Measurements from ENCODE around the gene RNF213. TPM values are rescaled to one million over a fixed set of nuclear protein-coding genes. Genes with fewer than 3 reads are reported as not detected.

RNF213 gene
- polyA plus RNA-seq, 1 of the 3 experiments (the other 2 are of a cell fraction), result 57.5 TPM

DNA sequence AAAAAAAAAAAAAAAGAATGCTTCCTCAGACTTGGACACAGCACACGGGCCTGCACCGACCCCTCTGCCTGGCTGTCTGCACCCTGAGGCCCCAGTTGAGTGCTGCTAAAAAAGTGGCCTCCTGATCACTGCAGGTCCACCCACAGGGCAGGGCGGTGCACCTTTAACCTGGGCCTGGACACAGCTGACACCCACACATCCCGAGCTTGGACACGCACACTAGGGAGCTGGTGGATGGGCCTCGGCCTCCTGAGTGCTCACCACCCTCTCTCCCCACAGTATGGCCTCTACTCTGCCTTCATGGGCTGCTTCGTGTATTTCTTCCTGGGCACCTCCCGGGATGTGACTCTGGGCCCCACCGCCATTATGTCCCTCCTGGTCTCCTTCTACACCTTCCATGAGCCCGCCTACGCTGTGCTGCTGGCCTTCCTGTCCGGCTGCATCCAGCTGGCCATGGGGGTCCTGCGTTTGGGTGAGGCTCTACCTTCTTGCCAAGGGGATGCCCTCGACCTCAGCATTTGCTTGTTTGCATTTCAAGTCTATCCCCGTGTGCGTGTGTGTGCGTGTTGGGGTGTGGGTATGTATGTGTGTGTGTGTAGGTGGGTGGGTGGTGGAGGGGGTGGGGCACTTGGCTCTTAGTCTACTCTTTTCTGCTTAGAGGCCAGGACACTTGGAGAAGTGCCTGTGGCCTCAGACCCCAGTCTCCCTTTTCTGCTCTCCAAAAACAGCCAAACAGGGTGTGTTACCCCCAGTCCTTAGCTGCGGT is 38.1 kb upstream of the RNF213 start:
- no peaks in the 10 kb centered on the region for H3K9me3 ChIP-seq
- ChIA-PET POLR2A (no interaction called here), CTCF (interaction anchor here (1.1 to 1.8 kb wide), 2 partner anchors 42 to 140 kb away, joined by 3 read pairs; no protein-coding TSS in a partner anchor)
- peaks cover 12% of the 10 kb centered on the region for H4K20me1 ChIP-seq (ENCODE audit: insufficient read depth)
- H3K4me3 ChIP-seq (ENCODE audit: low read depth in 2 of 2, low read length in 1 of 2), result no peak overlapping the region
- H3F3A ChIP-seq (replicated peaks; ENCODE audit: insufficient read depth), result peaks cover 9% of the 10 kb centered on the region
- H3K27ac ChIP-seq (ENCODE audit: low read depth in 2 of 2, low read length in 1 of 2), result no peak overlapping the region
- peaks cover 4 to 24% of the 10 kb centered on the region in 2 experiments; a peak in 1 of 4 replicates for H3K4me1 ChIP-seq (ENCODE audit: control insufficient read depth in 1 of 2, insufficient read depth in 2 of 2, low read depth in 1 of 2, low read length in 1 of 2)
- TF ChIP-seq GATA2 (CRISPR knock-in tag; IDR thresholded peaks at IDR 0.05) (no peak), EP300 (IDR thresholded peaks at IDR 0.05; ENCODE audit: borderline replicate concordance in 1 of 2, low read depth in 1 of 2, low read length in 1 of 2) (no peak), IRF3 (IDR thresholded peaks at IDR 0.05; ENCODE audit: low read depth, low read length) (no peak), EZH2phosphoT487 (IDR thresholded peaks at IDR 0.05; ENCODE audit: borderline replicate concordance, low read depth) (no peak), ELF1 (IDR thresholded peaks at IDR 0.05) (no peak), SMC3 (IDR thresholded peaks at IDR 0.05; ENCODE audit: low read depth, low read length) (no peak), JUND (IDR thresholded peaks at IDR 0.05) (no peak), NRF1 (IDR thresholded peaks at IDR 0.05; ENCODE audit: low read depth, low read length) (no peak), POLR2AphosphoS5 (IDR thresholded peaks at IDR 0.05; ENCODE audit: low read depth, low read length) (no peak), MXI1 (IDR thresholded peaks at IDR 0.05; ENCODE audit: low read depth, low read length) (no peak), FOXM1 (IDR thresholded peaks at IDR 0.05; ENCODE audit: low read depth) (no peak), TAF1 (IDR thresholded peaks at IDR 0.05; ENCODE audit: borderline replicate concordance, low read depth, low read length) (no peak), SIN3A (IDR thresholded peaks at IDR 0.05; ENCODE audit: borderline replicate concordance, low read depth, low read length) (no peak)
- TF ChIP-seq, protein P1, sequence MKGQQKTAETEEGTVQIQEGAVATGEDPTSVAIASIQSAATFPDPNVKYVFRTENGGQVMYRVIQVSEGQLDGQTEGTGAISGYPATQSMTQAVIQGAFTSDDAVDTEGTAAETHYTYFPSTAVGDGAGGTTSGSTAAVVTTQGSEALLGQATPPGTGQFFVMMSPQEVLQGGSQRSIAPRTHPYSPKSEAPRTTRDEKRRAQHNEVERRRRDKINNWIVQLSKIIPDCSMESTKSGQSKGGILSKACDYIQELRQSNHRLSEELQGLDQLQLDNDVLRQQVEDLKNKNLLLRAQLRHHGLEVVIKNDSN (IDR thresholded peaks at IDR 0.05; ENCODE audit: borderline replicate concordance, low read depth), result no peak
- TF ChIP-seq, protein P2, sequence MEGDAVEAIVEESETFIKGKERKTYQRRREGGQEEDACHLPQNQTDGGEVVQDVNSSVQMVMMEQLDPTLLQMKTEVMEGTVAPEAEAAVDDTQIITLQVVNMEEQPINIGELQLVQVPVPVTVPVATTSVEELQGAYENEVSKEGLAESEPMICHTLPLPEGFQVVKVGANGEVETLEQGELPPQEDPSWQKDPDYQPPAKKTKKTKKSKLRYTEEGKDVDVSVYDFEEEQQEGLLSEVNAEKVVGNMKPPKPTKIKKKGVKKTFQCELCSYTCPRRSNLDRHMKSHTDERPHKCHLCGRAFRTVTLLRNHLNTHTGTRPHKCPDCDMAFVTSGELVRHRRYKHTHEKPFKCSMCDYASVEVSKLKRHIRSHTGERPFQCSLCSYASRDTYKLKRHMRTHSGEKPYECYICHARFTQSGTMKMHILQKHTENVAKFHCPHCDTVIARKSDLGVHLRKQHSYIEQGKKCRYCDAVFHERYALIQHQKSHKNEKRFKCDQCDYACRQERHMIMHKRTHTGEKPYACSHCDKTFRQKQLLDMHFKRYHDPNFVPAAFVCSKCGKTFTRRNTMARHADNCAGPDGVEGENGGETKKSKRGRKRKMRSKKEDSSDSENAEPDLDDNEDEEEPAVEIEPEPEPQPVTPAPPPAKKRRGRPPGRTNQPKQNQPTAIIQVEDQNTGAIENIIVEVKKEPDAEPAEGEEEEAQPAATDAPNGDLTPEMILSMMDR (IDR thresholded peaks at IDR 0.05), result no peak
- TF ChIP-seq, protein P3, sequence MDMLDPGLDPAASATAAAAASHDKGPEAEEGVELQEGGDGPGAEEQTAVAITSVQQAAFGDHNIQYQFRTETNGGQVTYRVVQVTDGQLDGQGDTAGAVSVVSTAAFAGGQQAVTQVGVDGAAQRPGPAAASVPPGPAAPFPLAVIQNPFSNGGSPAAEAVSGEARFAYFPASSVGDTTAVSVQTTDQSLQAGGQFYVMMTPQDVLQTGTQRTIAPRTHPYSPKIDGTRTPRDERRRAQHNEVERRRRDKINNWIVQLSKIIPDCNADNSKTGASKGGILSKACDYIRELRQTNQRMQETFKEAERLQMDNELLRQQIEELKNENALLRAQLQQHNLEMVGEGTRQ (IDR thresholded peaks at IDR 0.05; ENCODE audit: borderline replicate concordance, low read depth, low read length), result no peak
- no peak for DNase-seq
- no peak overlapping the region for H2AFZ ChIP-seq (ENCODE audit: low read depth)
- no peak overlapping the region for H3K9ac ChIP-seq
- no peaks in the 10 kb centered on the region for H3K9me2 ChIP-seq
- WGBS (ENCODE audit: low lambda C conversion rate), result 94% methylated on average over 15 of the region's 18 CpGs
- H3K27me3 ChIP-seq (ENCODE audit: insufficient read depth), result no peaks in the 10 kb centered on the region
- no peak overlapping the region for H3K4me2 ChIP-seq
- H3K36me3 ChIP-seq (replicated peaks in 1 of 2; ENCODE audit: control insufficient read depth in 1 of 2, insufficient read depth in 2 of 2, low read length in 1 of 2), result peaks cover 2 to 5% of the 10 kb centered on the region in 2 experiments
- H3K79me2 ChIP-seq (ENCODE audit: insufficient read depth), result peaks cover 39% of the 10 kb centered on the region; the same call in 1 of the 2 replicates

Data from SK-N-SH (cell line).